ENCODE results near the gene ZNF581.

Gene ZNF581

GRCh38 chr19:55684946-55685681 lies 41.7 kb downstream of the ZNF581 start:
- DNase-seq, result no peak

GRCh38 chr19:55685776-55686175 lies 42.3 kb downstream of the ZNF581 start:
- no peak for DNase-seq

- no peak for DNase-seq
These were observed 43.0 kb downstream of the ZNF581 start for GRCh38 chr19:55686311-55687050.

- no peak for DNase-seq
These were observed 44.1 kb downstream of the ZNF581 start for GRCh38 chr19:55687281-55688201.

GRCh38 chr19:55688422-55689218 lies 45.2 kb downstream of the ZNF581 start:
- DNase-seq, result no peak

- no peak for DNase-seq
These were observed 46.1 kb downstream of the ZNF581 start for GRCh38 chr19:55689411-55690108.

- DNase-seq, result no peak
These were observed 46.8 kb downstream of the ZNF581 start for GRCh38 chr19:55690109-55690768.

GRCh38 chr19:55690769-55691545 lies 47.5 kb downstream of the ZNF581 start:
- no peak for DNase-seq

GRCh38 chr19:55691561-55692481 lies 48.4 kb downstream of the ZNF581 start:
- no peak for DNase-seq

- DNase-seq, result no peak
These were observed 49.2 kb downstream of the ZNF581 start for GRCh38 chr19:55692681-55693081.

GRCh38 chr19:55693336-55693974 lies 50.0 kb downstream of the ZNF581 start:
- no peak for DNase-seq

- DNase-seq, result no peak
These were observed 50.8 kb downstream of the ZNF581 start for GRCh38 chr19:55694241-55694655.

GRCh38 chr19:55694656-55695491 lies 51.4 kb downstream of the ZNF581 start:
- no peak for DNase-seq
